ENCODE measurements around the gene CCDC196. TPM values are rescaled to one million over a fixed set of nuclear protein-coding genes. Genes with fewer than 3 reads are reported as not detected.

The CCDC196 gene
- total and polyA plus RNA-seq, 2 of the 4 experiments (the other 2 are of a cell fraction): not detected

- Histone ChIP-seq H3K23ac (ENCODE audit: low read depth, low read length) (no peak overlapping the region), H3K9ac (ENCODE audit: low read depth, low read length) (no peak overlapping the region), H3K9me3 (ENCODE audit: control insufficient read depth, insufficient read depth, low read length) (no peaks in the 10 kb centered on the region; the same call in 1 of the 2 replicates), H4K5ac (ENCODE audit: low read depth, low read length) (no peak overlapping the region), H2BK20ac (ENCODE audit: low read depth, low read length) (no peak overlapping the region), H3K27ac (ENCODE audit: insufficient read depth, low read length) (no peak overlapping the region), H3K4me3 (ENCODE audit: insufficient read depth, low read depth, low read length) (no peak overlapping the region), H4K20me1 (ENCODE audit: insufficient read depth, low read length) (no peaks in the 10 kb centered on the region), H3K79me1 (ENCODE audit: low read depth in 1 of 2, low read length in 2 of 2) (no peaks in the 10 kb centered on the region), H3K27me3 (ENCODE audit: control insufficient read depth, insufficient read depth, low read length) (no peaks in the 10 kb centered on the region), H2BK120ac (ENCODE audit: low read depth, low read length) (no peak overlapping the region), H2AFZ (replicated peaks; ENCODE audit: low read length, poor library complexity) (no peak overlapping the region), H3K18ac (ENCODE audit: low read depth, low read length) (no peak overlapping the region), H3K9me1 (ENCODE audit: insufficient read depth, low read length) (no peaks in the 10 kb centered on the region), H4K91ac (ENCODE audit: insufficient read depth, low read depth, low read length) (no peak overlapping the region), H3K56ac (ENCODE audit: extremely low read depth, insufficient read depth, low read length) (no peak overlapping the region), H3K4ac (ENCODE audit: low read depth, low read length) (no peak overlapping the region), H4K8ac (ENCODE audit: low read depth in 2 of 2, low read length in 2 of 2) (no peak overlapping the region), H3K4me2 (ENCODE audit: low read depth, low read length) (no peak overlapping the region), H2AK9ac (replicated peaks; ENCODE audit: low read depth, low read length, poor library complexity) (no peak overlapping the region), H2BK5ac (ENCODE audit: low read depth, low read length, poor library complexity, severe bottlenecking) (no peak overlapping the region), H2AK5ac (ENCODE audit: low read depth, low read length) (no peak overlapping the region), H3K4me1 (ENCODE audit: control insufficient read depth, insufficient read depth, low read length) (no peaks in the 10 kb centered on the region), H3K36me3 (ENCODE audit: control insufficient read depth, insufficient read depth, low read length) (no peaks in the 10 kb centered on the region), H3K14ac (replicated peaks; ENCODE audit: low read depth, low read length) (no peak overlapping the region), H2BK15ac (ENCODE audit: low read depth, low read length) (no peak overlapping the region)
- dilution Hi-C loops (cut with HindIII; ENCODE audit: low sequenced_read_pairs, unreplicated experiment): no loop called here
- whole genome bisulfite sequencing, 2 experiments (ENCODE audit: extremely low coverage in 2 of 2, insufficient read length in 1 of 2): no CpG with 5 or more reads among the region's 2 CpGs
- intact Hi-C loops (cut with micrococcal nuclease): no loop called here
- no peak for TF ChIP-seq NFE2L2 (IDR thresholded peaks at IDR 0.05; ENCODE audit: low read depth, low read length)
- TF ChIP-seq FOS (IDR thresholded peaks at IDR 0.05; ENCODE audit: low read depth, low read length): no peak
- no peak for TF ChIP-seq MXI1 (IDR thresholded peaks at IDR 0.05; ENCODE audit: borderline replicate concordance, low read depth, low read length)
- TF ChIP-seq, protein P1, sequence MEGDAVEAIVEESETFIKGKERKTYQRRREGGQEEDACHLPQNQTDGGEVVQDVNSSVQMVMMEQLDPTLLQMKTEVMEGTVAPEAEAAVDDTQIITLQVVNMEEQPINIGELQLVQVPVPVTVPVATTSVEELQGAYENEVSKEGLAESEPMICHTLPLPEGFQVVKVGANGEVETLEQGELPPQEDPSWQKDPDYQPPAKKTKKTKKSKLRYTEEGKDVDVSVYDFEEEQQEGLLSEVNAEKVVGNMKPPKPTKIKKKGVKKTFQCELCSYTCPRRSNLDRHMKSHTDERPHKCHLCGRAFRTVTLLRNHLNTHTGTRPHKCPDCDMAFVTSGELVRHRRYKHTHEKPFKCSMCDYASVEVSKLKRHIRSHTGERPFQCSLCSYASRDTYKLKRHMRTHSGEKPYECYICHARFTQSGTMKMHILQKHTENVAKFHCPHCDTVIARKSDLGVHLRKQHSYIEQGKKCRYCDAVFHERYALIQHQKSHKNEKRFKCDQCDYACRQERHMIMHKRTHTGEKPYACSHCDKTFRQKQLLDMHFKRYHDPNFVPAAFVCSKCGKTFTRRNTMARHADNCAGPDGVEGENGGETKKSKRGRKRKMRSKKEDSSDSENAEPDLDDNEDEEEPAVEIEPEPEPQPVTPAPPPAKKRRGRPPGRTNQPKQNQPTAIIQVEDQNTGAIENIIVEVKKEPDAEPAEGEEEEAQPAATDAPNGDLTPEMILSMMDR (conservative IDR thresholded peaks at IDR 0.05; ENCODE audit: low read depth, low read length): no peak
- no peak for TF ChIP-seq BHLHE40 (IDR thresholded peaks at IDR 0.05; ENCODE audit: low read depth, low read length)
- TF ChIP-seq, protein P2, sequence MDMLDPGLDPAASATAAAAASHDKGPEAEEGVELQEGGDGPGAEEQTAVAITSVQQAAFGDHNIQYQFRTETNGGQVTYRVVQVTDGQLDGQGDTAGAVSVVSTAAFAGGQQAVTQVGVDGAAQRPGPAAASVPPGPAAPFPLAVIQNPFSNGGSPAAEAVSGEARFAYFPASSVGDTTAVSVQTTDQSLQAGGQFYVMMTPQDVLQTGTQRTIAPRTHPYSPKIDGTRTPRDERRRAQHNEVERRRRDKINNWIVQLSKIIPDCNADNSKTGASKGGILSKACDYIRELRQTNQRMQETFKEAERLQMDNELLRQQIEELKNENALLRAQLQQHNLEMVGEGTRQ (IDR thresholded peaks at IDR 0.05; ENCODE audit: low read depth, low read length): no peak
- no peak for TF ChIP-seq ELK1 (IDR thresholded peaks at IDR 0.05; ENCODE audit: borderline replicate concordance, low read depth, low read length)
- TF ChIP-seq POLR2A (IDR thresholded peaks at IDR 0.05; ENCODE audit: low read depth, low read length): no peak
- TF ChIP-seq MAZ (IDR thresholded peaks at IDR 0.05; ENCODE audit: borderline replicate concordance, low read depth, low read length): no peak
- no peak for TF ChIP-seq CEBPB (IDR thresholded peaks at IDR 0.05; ENCODE audit: low read depth, low read length)
- no peak for TF ChIP-seq SMC3 (IDR thresholded peaks at IDR 0.05; ENCODE audit: low read depth, low read length)
- no peak for TF ChIP-seq CHD1 (IDR thresholded peaks at IDR 0.05; ENCODE audit: low read depth, low read length)
- TF ChIP-seq RFX5 (IDR thresholded peaks at IDR 0.05; ENCODE audit: low read depth, low read length): no peak
- no peak for TF ChIP-seq RAD21 (IDR thresholded peaks at IDR 0.05; ENCODE audit: low read length)
- no peak for TF ChIP-seq RCOR1 (IDR thresholded peaks at IDR 0.05; ENCODE audit: insufficient replicate concordance, low read length)
- no peak for TF ChIP-seq MAFK (IDR thresholded peaks at IDR 0.05; ENCODE audit: low read depth, low read length)
- no TSS peak for BruUV-seq (replicated peaks)
- ChIA-PET POLR2A (ENCODE audit: unreplicated experiment) (interaction anchor here (0.5 kb wide), 1 partner anchor 13 kb away, joined by 3 read pairs; no protein-coding TSS in a partner anchor), CTCF (no interaction called here)
- no peak for ATAC-seq (ENCODE audit: low read depth)
- in situ Hi-C loops (cut with MboI; ENCODE audit: low sequenced_read_pairs): no loop called here
- no peak for DNase-seq
These were observed 42.4 kb upstream of the CCDC196 start for GRCh38 chr14:66443785-66444184.
